PC-9 (cell line): ENCODE measurements around the gene PNMA6A.
"Not testable (repeated sequence)": the region's sequence is repeated elsewhere in the genome, so short reads cannot be mapped to it uniquely, and the experiment has no call there.

Source experiments
- CTCF ChIP-seq: fragments of 200-600 bp; sonication (generic); conservative IDR thresholded peaks from 2 replicates; pipeline ENCODE4 v1.6.1; 2017; ENCODE audit warnings: mixed run types, antibody characterized with exemption, mild to moderate bottlenecking, moderate library complexity
- EZH2 ChIP-seq: fragments of 200-600 bp; sonication (generic); IDR thresholded peaks from 2 replicates; pipeline ENCODE4 v1.8.0; 2017; ENCODE audit warnings: antibody characterized with exemption, low read depth

GRCh38 chrX:153120230-153120629, 48.0 kb downstream of the PNMA6A start:
- not testable (repeated sequence) for TF ChIP-seq CTCF, EZH2
